Measurements from ENCODE around the gene VSIG4.
"Not testable (repeated sequence)": the region's sequence is repeated elsewhere in the genome, so short reads cannot be mapped to it uniquely, and the experiment has no call there.

VSIG4 gene

DNA sequence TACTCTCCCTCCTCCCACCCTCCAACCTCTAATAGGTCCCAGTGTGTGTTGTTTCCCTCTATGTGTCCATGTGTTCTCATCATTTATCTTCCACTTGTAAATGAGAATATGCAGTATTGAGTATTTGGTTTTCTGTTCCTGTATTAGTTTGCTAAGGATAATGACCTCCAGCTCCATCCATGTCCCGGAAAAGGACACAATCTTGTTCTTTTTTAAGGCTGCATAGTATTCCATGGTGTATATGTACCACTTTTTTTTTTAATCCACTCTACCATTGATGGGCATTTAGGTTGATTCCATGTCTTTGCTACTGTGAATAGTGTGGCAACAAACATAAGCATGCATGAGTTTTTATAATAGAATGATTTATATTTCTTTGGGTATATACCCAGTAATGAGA lies 62.7 kb downstream of the VSIG4 start:
- DNase-seq (ENCODE audit: low spot score), result not testable (repeated sequence)

DNA sequence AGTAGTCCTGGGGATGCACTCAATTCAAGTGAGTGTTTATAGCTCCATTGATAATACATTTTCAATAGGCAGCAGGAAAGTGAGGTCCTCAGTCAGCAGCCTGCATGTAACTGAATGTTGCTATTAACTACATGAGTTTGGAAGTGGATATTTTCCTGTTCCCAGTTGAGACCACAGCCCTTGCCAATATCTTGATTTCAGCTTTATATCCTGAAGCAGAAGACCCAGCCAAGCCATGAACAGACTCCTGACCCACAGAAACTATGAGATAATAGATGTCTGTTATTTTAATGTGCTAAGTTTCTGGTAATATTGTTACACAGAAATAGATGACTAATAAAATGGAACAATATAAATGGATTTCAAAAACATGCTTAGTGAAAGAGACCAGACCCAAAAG lies 63.7 kb downstream of the VSIG4 start:
- DNase-seq (ENCODE audit: low spot score), result no peak

DNA sequence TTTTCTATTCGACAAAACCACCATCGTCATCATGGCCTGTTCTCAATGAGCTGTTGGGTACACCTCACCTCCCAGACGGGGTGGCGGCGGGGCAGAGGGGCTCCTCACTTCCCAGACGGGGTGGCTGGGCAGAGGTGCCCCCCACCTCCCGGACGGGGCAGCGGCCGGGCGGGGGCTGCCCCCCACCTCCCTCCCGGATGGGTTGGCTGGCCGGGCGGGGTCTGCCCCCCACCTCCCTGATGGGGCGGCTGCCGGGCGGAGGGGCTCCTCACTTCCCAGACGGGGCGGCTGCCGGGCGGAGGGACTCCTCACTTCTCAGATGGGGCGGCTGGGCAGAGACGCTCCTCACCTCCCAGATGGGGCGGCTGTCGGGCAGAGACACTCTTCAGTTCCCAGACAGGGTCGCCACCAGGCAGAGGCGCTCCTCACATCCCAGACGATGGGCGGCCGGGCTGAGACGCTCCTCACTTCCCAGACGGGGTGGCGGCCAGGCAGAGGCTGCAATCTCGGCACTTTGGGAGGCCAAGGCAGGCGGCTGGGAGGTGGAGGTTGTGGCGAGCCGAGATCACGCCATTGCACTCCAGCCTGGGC lies 64.6 kb downstream of the VSIG4 start:
- not testable (repeated sequence) for DNase-seq (ENCODE audit: low spot score)
